ENCODE measurements around the gene MOXD1. TPM values are rescaled to one million over a fixed set of nuclear protein-coding genes. Genes with fewer than 3 reads are reported as not detected.

MOXD1 gene
- total RNA-seq, 3 donors from 2014 or later, result 1.7 to 14.8 (median 2.4) TPM

- intact Hi-C loops (cut with DNase I, micrococcal nuclease), result no loop called here
- ATAC-seq, result no peak
- no peak for DNase-seq
Observed at GRCh38 chr6:132430110-132430509, 28.8 kb upstream of the MOXD1 start.

GRCh38 chr6:132425176-132425575 lies 23.9 kb upstream of the MOXD1 start:
- no peaks in the 10 kb centered on the region for H3K4me1 ChIP-seq (ENCODE audit: low read depth)
- no peak for ATAC-seq
- H3K4me3 ChIP-seq, result no peak overlapping the region
- TF ChIP-seq CTCF (IDR thresholded peaks at IDR 0.05), result no peak
- H3K36me3 ChIP-seq (ENCODE audit: low read depth), result no peaks in the 10 kb centered on the region
- H3K9me3 ChIP-seq, result no peaks in the 10 kb centered on the region
- peak in 1 of 3 donors; percentile 24 for DNase-seq
- intact Hi-C loops (cut with DNase I, micrococcal nuclease), result no loop called here

More at GRCh38 chr6:132430110-132430509, 28.8 kb upstream of the MOXD1 start:
- Histone ChIP-seq H3K9me3 (no peaks in the 10 kb centered on the region), H3K4me1 (ENCODE audit: low read depth) (no peaks in the 10 kb centered on the region), H3K4me3 (no peak overlapping the region), H3K36me3 (ENCODE audit: low read depth) (no peaks in the 10 kb centered on the region)
- no peak for TF ChIP-seq CTCF (IDR thresholded peaks at IDR 0.05)

GRCh38 chr6:132423839-132424238 lies 22.6 kb upstream of the MOXD1 start:
- Histone ChIP-seq H3K4me1 (ENCODE audit: low read depth) (no peaks in the 10 kb centered on the region), H3K4me3 (no peak overlapping the region), H3K9me3 (no peaks in the 10 kb centered on the region), H3K36me3 (ENCODE audit: low read depth) (no peaks in the 10 kb centered on the region)
- ATAC-seq (no peak), DNase-seq (no peak)
- intact Hi-C loops (cut with DNase I, micrococcal nuclease), result no loop called here
- no peak for TF ChIP-seq CTCF (IDR thresholded peaks at IDR 0.05)

- H3K4me3 ChIP-seq, result no peak overlapping the region
- intact Hi-C loops (cut with DNase I, micrococcal nuclease), result no loop called here
- no peaks in the 10 kb centered on the region for H3K9me3 ChIP-seq
- H3K4me1 ChIP-seq (ENCODE audit: low read depth), result no peaks in the 10 kb centered on the region
- DNase-seq (no peak), ATAC-seq (no peak)
- no peak for TF ChIP-seq CTCF (IDR thresholded peaks at IDR 0.05)
- H3K36me3 ChIP-seq (ENCODE audit: low read depth), result no peaks in the 10 kb centered on the region
Observed at GRCh38 chr6:132418235-132418965, 17.1 kb upstream of the MOXD1 start.

GRCh38 chr6:132414761-132415160 lies 13.5 kb upstream of the MOXD1 start:
- intact Hi-C loops (cut with DNase I, micrococcal nuclease), result no loop called here
- Histone ChIP-seq H3K9me3 (no peaks in the 10 kb centered on the region), H3K4me3 (no peak overlapping the region), H3K36me3 (ENCODE audit: low read depth) (no peaks in the 10 kb centered on the region), H3K4me1 (ENCODE audit: low read depth) (no peaks in the 10 kb centered on the region)
- TF ChIP-seq CTCF (IDR thresholded peaks at IDR 0.05), result no peak
- no peak for DNase-seq
- ATAC-seq, result no peak
